HL-60 (cell line): Measurements from ENCODE around the gene NOX5.

Experiments
- TF ChIP-seq, protein P1 (sequence below): IDR thresholded peaks from 2 replicates; pipeline ENCODE4 v1.6.1; 2012; ENCODE audit warnings: low read depth; ENCODE audit not compliant: insufficient replicate concordance
- TF ChIP-seq, protein P2 (sequence below): IDR thresholded peaks from one replicate; pipeline ENCODE4 v1.5.1; 2011; ENCODE audit warnings: low read length, control low read depth, inconsistent platforms; ENCODE audit not compliant: insufficient read depth

DNA sequence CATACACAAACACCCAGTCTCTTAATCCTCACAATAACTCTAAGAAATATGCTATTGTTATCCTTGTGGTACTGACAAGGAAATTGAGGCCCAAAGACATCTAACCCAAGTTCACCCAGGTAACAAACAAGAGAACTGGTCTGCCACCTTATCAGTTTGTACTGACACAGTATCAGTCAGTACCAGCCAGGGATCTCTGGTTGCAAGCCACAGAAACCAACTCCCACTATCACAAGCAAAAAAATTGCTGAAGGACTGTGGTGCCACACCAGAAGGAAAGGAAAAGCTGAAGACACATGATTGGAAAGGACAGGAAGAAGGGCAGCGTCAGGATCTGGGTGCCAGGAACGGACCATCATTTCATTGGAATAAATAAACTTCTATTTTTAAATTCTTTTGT is 82.1 kb downstream of the NOX5 start:
- TF ChIP-seq, protein P1, sequence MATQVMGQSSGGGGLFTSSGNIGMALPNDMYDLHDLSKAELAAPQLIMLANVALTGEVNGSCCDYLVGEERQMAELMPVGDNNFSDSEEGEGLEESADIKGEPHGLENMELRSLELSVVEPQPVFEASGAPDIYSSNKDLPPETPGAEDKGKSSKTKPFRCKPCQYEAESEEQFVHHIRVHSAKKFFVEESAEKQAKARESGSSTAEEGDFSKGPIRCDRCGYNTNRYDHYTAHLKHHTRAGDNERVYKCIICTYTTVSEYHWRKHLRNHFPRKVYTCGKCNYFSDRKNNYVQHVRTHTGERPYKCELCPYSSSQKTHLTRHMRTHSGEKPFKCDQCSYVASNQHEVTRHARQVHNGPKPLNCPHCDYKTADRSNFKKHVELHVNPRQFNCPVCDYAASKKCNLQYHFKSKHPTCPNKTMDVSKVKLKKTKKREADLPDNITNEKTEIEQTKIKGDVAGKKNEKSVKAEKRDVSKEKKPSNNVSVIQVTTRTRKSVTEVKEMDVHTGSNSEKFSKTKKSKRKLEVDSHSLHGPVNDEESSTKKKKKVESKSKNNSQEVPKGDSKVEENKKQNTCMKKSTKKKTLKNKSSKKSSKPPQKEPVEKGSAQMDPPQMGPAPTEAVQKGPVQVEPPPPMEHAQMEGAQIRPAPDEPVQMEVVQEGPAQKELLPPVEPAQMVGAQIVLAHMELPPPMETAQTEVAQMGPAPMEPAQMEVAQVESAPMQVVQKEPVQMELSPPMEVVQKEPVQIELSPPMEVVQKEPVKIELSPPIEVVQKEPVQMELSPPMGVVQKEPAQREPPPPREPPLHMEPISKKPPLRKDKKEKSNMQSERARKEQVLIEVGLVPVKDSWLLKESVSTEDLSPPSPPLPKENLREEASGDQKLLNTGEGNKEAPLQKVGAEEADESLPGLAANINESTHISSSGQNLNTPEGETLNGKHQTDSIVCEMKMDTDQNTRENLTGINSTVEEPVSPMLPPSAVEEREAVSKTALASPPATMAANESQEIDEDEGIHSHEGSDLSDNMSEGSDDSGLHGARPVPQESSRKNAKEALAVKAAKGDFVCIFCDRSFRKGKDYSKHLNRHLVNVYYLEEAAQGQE, result no peak
- TF ChIP-seq, protein P2, sequence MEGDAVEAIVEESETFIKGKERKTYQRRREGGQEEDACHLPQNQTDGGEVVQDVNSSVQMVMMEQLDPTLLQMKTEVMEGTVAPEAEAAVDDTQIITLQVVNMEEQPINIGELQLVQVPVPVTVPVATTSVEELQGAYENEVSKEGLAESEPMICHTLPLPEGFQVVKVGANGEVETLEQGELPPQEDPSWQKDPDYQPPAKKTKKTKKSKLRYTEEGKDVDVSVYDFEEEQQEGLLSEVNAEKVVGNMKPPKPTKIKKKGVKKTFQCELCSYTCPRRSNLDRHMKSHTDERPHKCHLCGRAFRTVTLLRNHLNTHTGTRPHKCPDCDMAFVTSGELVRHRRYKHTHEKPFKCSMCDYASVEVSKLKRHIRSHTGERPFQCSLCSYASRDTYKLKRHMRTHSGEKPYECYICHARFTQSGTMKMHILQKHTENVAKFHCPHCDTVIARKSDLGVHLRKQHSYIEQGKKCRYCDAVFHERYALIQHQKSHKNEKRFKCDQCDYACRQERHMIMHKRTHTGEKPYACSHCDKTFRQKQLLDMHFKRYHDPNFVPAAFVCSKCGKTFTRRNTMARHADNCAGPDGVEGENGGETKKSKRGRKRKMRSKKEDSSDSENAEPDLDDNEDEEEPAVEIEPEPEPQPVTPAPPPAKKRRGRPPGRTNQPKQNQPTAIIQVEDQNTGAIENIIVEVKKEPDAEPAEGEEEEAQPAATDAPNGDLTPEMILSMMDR, result no peak
